Left colon (tissue), 2 donors: Measurements from ENCODE around the gene VMA21. TPM values are rescaled to one million over a fixed set of nuclear protein-coding genes. Genes with fewer than 3 reads are reported as not detected.
A peak's percentile ranks its signal among the peaks of the same experiment; 100 is the strongest.

ENCODE experiments used
- ATAC-seq: fragments of 200-7000 bp; cut with Tn5 transposase; one replicate; pipeline ENCODE4 v1.9.1; 2020; ENCODE audit warnings: mild to moderate bottlenecking, moderate library complexity
- DNase-seq, 2 donors: peaks; one replicate each; pipeline ENCODE4 v3.0.0-alpha.2; 2020
- intact Hi-C, 2 donors: fragments of 100-400 bp; cut with DNase I in 1 of 2; cut with micrococcal nuclease in 1 of 2; formaldehyde crosslinking; loops; one replicate each; pipeline versions ENCODE4 v1.11.2 to v1.14.0; 2022; cut with DNase I, micrococcal nuclease
- long read RNA-seq: library from polyadenylated mRNA; unstranded; transcript quantifications from one replicate; pipeline ENCODE4 v2.0.0, GENCODE V29; 2021
- total RNA-seq, 2 donors: library from RNA; stranded (reverse); fragmentation: NEBNext Ultra II Directional; extraction: Animal tissue kit (Norgen Biotek cat#: 25700); gene quantifications; one replicate each; pipeline ENCODE4 v1.2.1, GENCODE V29; 2021
- donor health status: DM: no; HTN: no; CAD: no.
- donor health status: DM: yes; HTN: yes; CAD: no.

The VMA21 gene, protein sequence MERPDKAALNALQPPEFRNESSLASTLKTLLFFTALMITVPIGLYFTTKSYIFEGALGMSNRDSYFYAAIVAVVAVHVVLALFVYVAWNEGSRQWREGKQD
- total RNA-seq = 10 to 100 TPM; 12.5 to 13.3 TPM
- long read RNA-seq, full-length matches to known transcripts = 11 of 16 reads
- long read RNA-seq, partial matches to known transcripts = 0 of 16 reads
- long read RNA-seq, other reads (novel, unspliced or antisense) = 5 of 16 reads

DNA sequence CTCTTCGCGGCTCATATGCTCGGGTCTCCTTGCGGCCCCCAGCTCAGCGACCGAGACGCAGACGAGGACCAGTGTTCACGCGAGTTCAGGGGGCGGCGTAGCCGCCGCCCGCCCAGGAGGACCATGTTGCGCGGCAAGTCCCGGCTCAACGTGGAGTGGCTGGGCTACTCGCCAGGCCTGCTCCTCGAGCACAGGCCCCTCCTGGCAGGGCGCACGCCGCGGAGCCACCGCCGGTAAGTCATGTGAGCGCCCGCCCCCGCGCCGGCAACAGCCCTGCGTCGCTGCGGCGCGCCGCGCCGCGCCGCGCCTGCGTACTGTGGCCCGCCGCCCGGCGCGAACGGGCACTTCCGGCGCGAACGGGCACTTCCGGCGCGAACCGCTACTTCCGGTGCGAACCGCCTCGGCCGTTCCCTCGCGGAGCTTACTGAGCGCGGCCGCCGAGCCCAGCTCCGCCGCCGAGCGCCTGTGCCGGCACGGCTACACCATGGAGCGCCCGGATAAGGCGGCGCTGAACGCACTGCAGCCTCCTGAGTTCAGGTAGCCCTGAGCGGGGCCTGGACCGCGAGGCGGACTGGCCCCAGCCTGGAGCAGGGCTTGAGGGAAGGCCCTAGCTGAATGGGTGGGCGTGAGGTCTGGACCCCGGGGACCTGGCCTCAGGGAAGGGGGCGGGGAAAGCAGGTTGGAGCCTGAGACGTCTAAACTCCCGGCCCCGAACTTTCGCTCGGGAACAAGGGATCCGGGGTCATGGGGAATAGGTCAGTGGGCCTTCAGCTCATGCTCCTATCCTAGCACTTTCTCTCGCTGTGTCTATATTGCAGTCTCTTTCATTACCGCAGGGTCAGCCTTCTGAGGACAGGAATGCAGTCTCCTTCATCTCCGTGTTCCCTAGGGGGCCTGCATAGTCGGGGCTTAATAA lies at the start of gene VMA21:
TSS of gene VMA21 (plus strand) at position 382 of the 916 bp plus-strand sequence. CDS start at position 485, 103 bp downstream.
- intact Hi-C loops = no loop called here
- DNase-seq (peak; percentile 86), ATAC-seq (peak; percentile 97)

DNA sequence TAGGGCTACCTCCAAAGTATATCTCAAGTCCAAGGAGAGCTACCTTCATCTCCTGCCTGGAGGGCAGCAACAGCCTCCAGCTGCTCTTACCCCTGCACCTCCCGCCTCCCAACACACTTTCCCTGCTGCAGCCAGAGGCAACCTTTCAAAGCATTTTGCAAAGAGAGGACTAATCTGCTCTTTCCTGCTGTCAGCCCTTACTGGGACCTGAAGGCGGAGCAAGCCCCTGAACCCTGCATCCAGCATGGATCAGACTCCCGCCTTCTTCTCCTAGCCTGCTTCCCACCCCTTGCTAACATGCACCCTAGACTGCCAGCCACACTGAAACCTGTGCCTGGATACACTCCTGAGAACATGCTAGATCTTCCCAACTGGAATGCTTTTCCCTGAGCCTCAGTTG lies 37.7 kb upstream of the VMA21 start:
- ATAC-seq = no peak
- intact Hi-C loops = no loop called here
- DNase-seq = no peak

DNA sequence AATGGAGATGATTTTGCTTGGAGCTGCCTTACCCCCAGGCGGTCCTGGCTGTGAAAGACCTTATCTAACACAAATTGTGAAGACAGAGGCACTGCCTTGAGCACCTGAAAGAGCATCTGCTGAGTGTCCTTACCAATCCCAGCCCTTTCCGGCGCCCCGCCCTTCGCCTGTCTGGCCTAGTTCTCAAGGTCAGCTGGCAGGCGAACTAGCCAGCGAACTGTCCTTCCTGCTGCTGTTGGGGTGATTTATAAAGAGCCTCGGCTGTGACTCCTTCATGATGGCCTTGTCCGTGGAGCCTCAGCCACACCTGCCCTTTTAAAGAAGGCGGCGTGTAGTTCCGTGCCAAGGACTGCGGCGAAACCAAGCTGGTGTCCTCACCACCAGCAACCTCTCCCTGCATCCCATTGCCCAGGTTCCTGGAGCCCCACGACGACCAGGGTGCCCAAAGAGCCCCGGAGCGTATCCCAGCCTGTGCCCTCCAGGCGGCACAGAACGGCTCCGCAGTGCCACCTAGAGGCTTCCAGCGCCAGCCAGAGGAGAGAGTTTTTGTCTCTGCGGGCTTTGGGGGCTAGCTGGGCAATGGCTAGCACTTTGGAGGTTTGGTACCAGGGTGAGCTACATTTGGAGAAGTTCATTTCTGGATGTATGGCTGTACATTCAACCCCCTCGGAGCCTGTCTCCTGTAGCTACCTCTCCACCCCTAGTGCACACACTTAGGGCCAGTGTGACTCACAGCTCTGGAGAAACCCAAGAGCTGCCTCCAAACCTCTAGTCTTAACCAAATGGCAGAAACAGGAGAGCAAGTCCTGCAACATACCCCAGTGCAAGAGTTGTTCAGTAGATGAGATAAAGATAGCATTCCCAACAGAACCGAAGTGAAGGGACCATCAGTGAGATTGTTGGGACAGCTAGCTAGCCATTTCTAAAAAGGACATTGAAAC lies 36.8 kb upstream of the VMA21 start:
- intact Hi-C loops = no loop called here
- peak; percentile 59 for ATAC-seq
- DNase-seq = peak in 1 of 2 donors; percentile 36

DNA sequence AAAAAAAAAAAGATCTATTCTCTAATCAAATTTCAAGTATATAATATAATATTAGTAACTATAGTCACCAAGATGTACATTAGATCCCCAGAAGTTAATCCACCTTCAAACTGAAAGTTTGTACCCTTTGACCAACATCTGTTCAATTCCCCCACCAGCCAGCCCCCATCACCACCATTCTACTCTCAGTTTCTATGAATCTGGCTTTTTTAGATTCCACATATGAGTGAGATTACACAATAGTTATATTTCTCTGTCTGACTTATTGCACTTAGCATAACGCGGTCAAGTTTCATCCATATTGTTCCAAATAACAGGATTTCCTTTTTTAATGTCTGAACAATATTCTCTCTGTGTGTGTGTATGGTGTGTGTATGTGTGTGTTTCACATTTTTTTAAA lies 33.7 kb upstream of the VMA21 start:
- intact Hi-C loops = no loop called here
- DNase-seq (no peak), ATAC-seq (no peak)

DNA sequence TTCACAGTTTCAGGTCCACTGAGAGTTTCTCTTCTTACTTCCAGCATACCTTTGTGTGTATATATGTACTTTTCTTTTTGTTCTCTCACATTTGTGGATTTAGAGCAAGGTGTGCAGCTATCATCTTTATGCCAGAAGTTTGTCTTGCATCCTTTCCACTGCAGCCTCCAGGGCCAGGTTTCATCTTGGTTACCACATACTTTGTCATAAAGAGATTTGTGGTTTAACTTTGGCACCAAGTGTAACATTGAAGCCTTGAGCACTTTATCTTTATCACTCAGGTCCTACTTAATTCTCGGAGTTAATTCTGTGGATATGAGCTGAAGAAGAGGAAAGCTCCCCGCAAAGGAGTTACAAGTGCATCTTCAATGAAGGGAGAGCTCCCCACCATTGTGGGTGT lies 31.4 kb upstream of the VMA21 start:
- intact Hi-C loops = no loop called here
- ATAC-seq = no peak
- no peak for DNase-seq

DNA sequence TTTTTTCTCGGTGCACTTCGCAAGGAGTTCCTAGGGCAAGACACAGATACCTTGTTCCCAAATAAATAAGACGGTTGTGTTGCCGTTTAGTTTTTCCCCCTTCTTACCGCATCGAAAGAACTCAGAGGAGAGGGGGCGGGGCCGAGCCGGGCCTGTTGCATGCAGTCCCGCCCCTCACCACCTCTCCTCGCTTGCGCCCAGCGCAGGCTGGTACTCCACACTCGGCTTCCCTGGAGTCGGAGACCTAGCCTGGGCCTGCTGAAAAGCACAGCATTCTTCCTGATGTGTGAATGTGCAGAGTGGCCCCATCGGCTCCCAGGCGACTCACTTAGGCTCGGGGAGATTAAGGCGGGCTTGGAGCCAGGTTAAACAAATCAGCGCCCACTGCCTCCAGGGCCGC lies 26.1 kb upstream of the VMA21 start:
- ATAC-seq (no peak), DNase-seq (no peak)
- intact Hi-C loops = no loop called here

DNA sequence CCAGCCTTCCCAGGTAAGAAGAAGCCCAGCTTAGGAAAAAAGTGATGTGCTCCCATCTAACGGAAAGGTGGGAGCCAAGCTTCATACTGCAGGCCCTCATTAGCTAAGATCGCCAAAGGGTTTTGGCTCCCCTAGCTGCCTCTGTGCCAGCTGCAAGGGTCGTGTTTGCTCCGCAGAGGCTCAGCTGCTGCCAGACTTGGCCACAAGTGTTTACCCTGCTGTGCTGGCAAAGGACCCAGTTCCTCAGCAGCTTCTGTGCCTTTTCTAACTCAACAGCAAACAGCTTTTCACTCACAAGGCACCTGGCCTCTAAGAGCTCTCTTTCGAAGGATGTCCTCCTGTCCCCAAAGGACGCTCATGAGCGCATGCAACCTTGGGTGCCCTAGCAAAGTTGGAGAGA lies 12.2 kb upstream of the VMA21 start:
- intact Hi-C loops = no loop called here
- DNase-seq = no peak
- ATAC-seq = no peak

DNA sequence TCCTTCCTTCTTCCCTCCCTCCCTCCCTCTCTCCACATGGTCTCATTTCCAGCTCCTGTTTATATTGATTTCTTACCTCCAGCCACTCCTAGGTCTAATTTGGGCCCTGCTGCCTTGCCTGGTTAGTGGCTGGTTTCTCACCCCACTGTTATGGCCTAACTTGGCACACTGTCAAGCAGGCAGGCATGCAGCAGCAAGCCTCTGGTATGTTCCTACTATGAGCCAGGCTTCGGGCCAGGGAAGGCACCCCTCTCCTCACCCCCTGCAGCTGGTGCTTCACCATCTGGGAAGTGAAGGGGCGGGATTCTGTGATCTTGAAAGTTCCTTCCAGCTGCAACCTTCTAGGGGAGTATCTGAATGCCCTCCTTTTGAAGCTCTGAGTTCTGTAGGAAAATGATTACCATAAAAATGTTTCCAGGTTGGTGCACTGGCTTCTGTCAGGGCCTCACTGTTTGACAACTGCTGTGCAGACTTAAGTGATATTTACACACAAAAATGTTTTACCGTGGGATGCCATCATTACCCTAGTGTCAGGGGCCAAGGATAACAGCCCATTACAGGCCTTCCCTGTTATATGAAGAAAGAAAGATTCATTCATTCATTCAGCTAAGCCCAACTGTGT lies 10.1 kb upstream of the VMA21 start:
- no peak for ATAC-seq
- peak; percentile 13 to 54 for DNase-seq
- intact Hi-C loops = no loop called here

DNA sequence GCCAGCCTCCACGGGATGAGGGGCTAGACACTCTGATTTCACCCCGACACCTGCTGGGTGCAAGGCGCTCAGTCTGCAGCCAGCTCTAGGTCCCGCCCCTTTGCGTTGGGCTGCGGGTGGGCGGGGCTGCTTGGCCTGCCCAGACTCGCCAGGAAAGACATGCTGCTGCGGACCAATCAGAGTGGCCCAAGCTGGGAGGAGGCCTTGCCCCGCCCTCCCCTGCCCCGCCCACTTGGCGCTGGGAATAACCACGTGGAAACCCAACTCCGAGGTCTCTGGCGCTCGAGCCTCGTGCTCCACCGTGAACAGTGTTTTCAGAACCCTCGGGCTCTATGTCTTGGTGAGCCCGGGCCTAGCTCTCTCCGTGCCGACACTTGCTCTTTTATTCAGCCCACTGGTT lies 5.3 kb upstream of the VMA21 start:
- DNase-seq = no peak
- intact Hi-C loops = no loop called here
- ATAC-seq = no peak

DNA sequence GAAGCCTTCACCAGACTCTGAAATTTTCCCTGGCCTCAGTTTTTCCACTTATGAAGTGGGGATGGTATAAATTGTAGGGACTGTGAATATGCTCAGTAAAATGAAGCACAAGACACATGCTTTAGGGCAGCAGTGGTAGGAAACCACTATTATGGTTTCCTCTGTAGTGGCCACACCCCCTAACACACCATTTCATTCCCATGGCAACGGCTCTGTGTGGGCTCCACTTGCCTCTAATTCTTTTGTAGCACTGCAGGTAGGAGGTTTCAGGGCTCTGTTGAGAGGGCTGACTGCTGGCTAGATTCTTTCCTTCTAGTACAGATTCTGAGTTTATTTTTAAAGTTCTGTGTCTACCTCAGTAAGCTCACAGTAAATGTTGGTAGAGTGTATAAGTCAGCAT lies 3.5 kb upstream of the VMA21 start:
- intact Hi-C loops = no loop called here
- no peak for DNase-seq
- no peak for ATAC-seq

DNA sequence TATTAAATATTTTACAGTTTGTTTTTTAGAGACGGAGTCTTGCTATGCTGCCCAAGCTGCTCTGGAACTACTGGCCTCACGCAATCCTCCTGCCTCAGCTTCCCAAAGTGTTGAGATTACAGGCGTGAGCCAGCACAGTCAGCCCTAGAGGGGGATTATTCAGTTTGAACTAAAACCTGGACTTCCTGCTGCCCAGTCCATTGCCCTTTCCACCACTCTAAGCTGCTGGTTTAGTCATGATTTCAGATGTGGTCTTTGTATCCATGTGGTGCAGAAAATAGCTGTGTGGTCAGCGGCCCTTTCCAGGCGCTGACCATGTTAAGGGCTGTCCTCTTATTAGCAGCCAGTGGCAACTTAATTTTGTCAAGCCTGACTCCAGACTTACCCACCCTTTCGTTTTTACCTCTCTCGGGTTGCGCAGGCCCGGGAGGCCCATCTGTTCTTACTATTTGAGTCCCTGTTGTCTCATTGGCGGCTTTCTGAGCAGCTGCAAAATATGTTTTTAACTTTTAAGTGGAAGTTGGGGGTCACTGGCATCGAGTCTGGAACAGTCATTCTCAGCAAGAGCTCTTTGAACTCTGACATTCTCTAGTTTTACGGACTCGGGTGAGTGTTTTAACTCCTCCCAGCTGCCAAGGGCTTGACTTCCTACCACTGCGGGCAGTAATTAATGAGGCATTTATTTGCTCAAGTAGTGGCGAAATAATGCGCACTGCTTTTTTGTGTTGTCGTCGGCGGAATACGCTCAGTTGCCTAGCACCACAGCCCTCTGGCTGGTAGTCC lies 773 bp upstream of the VMA21 start:
- intact Hi-C loops = no loop called here
- peak; percentile 14 for ATAC-seq
- peak in 1 of 2 donors; percentile 18 for DNase-seq

DNA sequence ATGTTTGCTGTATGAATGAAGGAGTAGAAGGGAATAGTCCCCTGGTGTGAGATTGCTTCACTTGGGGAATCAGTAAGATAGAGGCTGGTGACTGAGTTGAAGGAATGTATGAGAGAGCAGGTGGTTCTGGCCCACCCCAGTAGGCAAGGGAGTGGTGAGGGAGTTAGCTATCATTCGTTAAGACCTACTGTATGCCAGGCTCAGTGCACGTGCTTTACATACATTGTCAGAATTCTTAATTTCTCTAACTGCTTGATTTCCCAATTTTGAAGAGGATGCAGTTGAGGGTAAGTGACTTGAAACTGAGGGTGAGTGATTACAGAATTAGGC lies 700 bp downstream of the VMA21 start:
- DNase-seq (no peak), ATAC-seq (peak; percentile 7)
- intact Hi-C loops = no loop called here

DNA sequence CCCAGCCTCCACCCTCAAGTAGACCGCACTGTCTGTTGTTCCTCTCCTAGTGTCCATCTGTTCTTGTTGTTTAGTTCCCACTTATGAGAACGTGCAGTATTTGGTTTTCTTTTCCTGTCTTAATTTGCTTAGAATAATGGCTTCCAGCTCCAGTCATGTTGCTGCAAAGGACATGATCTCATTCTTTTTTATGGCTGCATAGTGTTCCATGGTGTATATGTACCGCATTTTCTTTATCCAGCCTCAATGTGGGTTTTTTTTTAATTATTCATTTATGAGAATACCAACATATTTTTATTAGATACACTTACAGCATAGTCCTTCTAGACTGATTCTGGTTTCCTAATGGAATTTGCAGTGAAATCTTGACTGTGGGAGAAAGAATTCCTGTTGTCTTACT lies 1.3 kb downstream of the VMA21 start:
- DNase-seq (no peak), ATAC-seq (no peak)
- intact Hi-C loops = no loop called here

DNA sequence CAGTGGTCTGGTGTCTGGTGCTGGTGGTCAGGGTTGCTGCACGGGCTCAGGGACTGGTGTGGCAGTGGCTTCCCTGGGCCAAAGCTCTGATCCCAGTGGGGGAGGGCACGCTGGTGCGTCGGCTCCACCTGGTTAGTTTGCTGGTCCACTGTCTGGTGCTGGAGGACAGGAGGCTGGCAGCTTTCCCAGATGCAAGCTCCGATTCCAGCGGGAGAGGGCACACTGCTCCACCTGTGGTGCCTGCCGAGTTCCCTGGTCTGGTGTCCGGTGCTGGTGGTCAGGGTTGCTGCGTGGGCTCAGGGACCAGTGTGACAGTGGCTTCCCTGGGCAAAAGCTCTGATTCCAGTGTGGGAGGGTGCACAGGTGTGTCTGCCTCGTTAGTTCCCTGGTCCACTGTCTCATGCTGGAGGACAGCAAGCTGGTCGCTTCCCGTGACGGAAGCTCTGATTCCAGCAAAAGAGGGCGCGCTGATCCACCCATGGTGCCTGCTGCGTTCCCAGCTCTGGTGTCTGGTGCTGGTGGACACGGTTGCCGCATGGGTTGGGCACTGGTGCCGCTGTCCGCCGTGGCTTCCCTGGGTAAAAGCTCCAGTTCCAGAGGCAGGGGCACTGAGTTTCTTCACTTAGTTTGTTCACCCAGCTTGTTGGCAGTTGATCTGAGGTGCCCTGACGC lies 5.8 kb downstream of the VMA21 start:
- intact Hi-C loops = no loop called here
- ATAC-seq = no peak
- DNase-seq = no peak

DNA sequence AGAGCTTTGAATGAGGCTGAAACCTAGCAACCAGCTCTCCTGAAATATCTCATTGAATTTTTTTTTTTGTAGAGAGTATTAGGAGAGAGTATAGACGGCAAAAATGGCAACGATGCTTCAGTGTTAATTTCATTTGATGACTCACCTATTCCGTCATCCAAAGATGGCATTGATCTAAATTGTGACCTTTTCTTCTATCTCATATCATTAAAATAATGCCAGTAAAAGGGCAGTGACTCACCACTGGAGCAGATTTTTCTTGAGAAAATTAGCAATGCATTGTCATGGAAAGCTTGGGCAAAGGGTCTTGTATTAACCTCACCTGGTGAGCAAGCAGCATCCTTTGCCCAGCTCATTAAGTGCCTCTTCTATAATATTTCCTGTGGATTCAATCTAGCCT lies 19.6 kb downstream of the VMA21 start:
- no peak for DNase-seq
- ATAC-seq = no peak
- intact Hi-C loops = no loop called here

DNA sequence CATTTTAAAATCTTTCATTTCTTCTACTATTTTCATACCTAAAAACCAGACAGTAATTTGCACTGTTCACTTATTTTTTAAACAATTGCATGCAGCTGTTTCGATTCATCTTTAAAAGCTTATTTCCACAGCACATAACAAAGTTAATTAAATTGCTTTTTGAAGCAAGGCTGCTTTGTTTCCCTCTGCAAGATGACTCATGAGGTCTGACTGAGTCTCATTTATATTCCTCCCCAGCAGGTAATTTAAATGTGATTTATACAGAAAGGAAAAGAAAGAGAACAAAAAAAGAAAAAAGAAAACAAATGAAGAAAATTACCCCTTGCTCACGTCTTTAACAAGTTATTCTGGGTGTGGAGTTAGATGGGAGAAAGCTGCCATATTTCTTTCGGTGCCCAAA lies 22.8 kb downstream of the VMA21 start:
- intact Hi-C loops = no loop called here
- DNase-seq = no peak
- no peak for ATAC-seq

DNA sequence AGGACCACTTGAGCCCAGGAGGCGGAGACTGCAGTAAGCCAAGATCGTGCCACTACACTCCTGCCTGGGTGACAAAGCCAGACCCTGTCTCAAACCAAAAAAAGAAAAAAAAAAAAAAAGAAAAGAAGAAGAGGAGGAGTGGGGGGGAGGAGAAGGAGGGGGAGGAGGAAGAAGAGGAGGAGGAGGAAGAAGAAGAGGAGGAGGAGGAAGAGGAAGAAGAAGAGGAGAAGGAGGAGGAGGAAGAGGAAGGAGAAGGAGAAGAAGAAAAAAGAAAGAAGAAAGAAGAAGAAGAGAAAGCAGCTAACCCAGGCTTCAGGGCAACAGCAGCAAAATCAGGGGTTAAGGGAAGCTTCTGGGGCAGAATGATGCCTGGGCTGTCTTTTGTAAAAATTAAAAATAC lies 27.5 kb downstream of the VMA21 start:
- no peak for DNase-seq
- no peak for ATAC-seq
- intact Hi-C loops = no loop called here

DNA sequence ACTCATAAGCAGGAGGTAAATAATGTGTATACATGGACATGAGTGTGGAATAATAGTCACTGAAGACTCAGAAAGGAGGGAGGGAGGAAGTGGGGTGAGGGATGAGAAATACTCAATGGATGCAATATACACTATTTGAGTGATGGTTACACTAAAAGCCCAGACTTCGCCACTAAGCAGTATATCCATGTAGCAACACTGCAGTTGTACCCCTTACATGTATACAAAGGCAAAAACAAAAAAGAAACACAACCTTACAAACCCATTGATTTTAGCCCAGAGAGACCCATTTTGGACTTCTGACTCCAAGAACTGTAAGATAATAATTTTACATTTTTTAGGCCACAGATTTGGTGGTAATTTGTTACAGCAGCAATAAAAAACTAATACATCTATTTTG lies 51.5 kb downstream of the VMA21 start:
- intact Hi-C loops = no loop called here
- DNase-seq = no peak
- ATAC-seq = no peak
